Lung (tissue), 12 donors: ENCODE measurements around the gene C11orf21. TPM values are rescaled to one million over a fixed set of nuclear protein-coding genes. Genes with fewer than 3 reads are reported as not detected.

Source experiments
- ATAC-seq: fragments of 200-7000 bp; cut with Tn5 transposase; one replicate; pipeline ENCODE4 v1.9.1; 2020; ENCODE audit warnings: moderate number of reproducible peaks; ENCODE audit not compliant: insufficient read depth, low FRiP score
- DNase-seq, 3 donors: peaks; one replicate each; pipeline ENCODE4 v3.0.0-alpha.2; 2013 to 2017
- H3K27ac ChIP-seq, 2 donors: one replicate each; pipeline ENCODE4 v1.5.1; 2013; ENCODE audit warnings: mild to moderate bottlenecking in 2 of 2, moderate library complexity in 2 of 2, control low read depth in 1 of 2, inconsistent platforms in 1 of 2, low read depth in 1 of 2, low read length in 1 of 2
- H3K27me3 ChIP-seq, 3 donors: one replicate each; pipeline ENCODE4 v1.5.1; 2013; ENCODE audit warnings: low read length in 2 of 3; ENCODE audit not compliant: control insufficient read depth in 3 of 3, insufficient read depth in 3 of 3
- H3K36me3 ChIP-seq, 4 donors: one replicate each; pipeline ENCODE4 v1.5.1; 2013; ENCODE audit warnings: low read length in 4 of 4, mild to moderate bottlenecking in 1 of 4, moderate library complexity in 1 of 4; ENCODE audit not compliant: control insufficient read depth in 4 of 4, insufficient read depth in 4 of 4
- H3K4me1 ChIP-seq, 5 donors: one replicate each; pipeline ENCODE4 v1.5.1; 2013; ENCODE audit warnings: low read length in 5 of 5, mild to moderate bottlenecking in 2 of 5, moderate library complexity in 1 of 5; ENCODE audit not compliant: control insufficient read depth in 5 of 5, insufficient read depth in 5 of 5
- H3K4me3 ChIP-seq: one replicate; pipeline ENCODE4 v1.5.1; 2013; ENCODE audit warnings: mild to moderate bottlenecking, control low read depth, moderate library complexity
- H3K9ac ChIP-seq, 2 donors: one replicate each; pipeline ENCODE4 v1.5.1; 2013; ENCODE audit warnings: low read length in 2 of 2, control low read depth in 1 of 2; ENCODE audit not compliant: insufficient read depth in 1 of 2
- H3K9me3 ChIP-seq, 4 donors: one replicate each; pipeline ENCODE4 v1.5.1; 2013; ENCODE audit warnings: low read length in 3 of 4, mild to moderate bottlenecking in 1 of 4, moderate library complexity in 1 of 4; ENCODE audit not compliant: control insufficient read depth in 4 of 4, insufficient read depth in 3 of 4
- WGBS, 2 donors: extraction: QIAGEN DNeasy Blood & Tissue Kit; methylation state at CpG; one replicate each; pipeline ENCODE4 v1.1.7; 2013; 5-methylcytosine and 5-hydroxymethylcytosine counted together
- polyA plus RNA-seq, 2 donors: library from polyadenylated mRNA; stranded (reverse); fragments of 200-250 nt; gene quantifications; one replicate each; pipeline ENCODE4 v1.2.1, GENCODE V29; 2013
- total RNA-seq, 2 donors: library from RNA; depleted of rRNA in 1 of 2; stranded (reverse); fragments of >200 nt in 1 of 2; gene quantifications; one replicate each; pipeline ENCODE4 v1.2.1, GENCODE V29; 2014 to 2021
- TF ChIP-seq, protein P1 (sequence below): IDR thresholded peaks from 2 replicates; pipeline ENCODE4 v1.5.1; 2012; ENCODE audit warnings: mild to moderate bottlenecking; ENCODE audit errors: control extremely low read depth, extremely low read depth
- donor health status: control.
- donor health status: control.
- donor health status: Bipolar disorder and iron deficiency.
- donor health status: healthy.
- donor health status: DM: yes; HTN: yes; CAD: no.

C11orf21 gene
- total and polyA plus RNA-seq, 4 donors, result 3.4 to 6.0 (median 4.8) TPM

DNA sequence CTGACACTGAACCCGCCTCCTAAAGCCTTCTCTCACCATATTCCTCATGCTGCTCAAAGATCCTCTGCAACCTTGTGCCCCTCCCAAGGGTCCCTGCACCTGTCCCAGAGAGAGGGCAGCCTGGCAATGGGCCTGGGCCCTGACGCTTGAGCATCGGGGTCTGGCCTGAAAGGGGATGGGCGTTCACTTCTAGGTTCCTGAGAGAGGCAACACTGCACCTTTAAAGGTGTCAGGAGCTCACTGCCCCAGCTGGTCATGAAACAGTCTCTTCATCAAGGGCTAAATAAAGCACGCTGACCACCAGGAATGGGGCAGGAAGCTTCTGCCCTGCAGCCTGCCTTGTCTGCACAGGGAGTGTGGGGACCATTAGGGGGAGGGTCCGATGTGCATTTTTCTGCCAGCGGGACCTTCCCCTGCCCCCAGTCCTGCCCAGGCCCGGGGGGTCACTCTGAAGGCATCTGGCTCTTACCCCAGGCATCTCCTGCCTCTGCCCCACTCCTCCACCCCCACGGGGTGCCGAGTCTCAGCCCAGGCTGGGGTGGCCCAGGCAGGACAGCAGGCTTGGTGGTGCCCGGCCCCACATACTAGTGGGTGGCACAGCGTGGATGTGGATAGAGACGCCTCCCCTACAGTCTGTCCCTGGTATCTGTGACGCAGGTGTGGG, 3.5 kb downstream of the C11orf21 start:
- Histone ChIP-seq H3K4me3 (no peak overlapping the region), H3K27me3 (no peaks in the 10 kb centered on the region), H3K27ac (no peak overlapping the region), H3K4me1 (peaks cover 0 to 12% (median 5%) of the 10 kb centered on the region in 5 donors), H3K9me3 (no peaks in the 10 kb centered on the region), H3K9ac (no peak overlapping the region), H3K36me3 (no peaks in the 10 kb centered on the region)
- ATAC-seq (no peak), DNase-seq (peak in 1 of 3 donors; percentile 11)
- 86% methylated on average over 14 of the region's 14 CpGs for WGBS, 2 donors
- TF ChIP-seq, protein P1, sequence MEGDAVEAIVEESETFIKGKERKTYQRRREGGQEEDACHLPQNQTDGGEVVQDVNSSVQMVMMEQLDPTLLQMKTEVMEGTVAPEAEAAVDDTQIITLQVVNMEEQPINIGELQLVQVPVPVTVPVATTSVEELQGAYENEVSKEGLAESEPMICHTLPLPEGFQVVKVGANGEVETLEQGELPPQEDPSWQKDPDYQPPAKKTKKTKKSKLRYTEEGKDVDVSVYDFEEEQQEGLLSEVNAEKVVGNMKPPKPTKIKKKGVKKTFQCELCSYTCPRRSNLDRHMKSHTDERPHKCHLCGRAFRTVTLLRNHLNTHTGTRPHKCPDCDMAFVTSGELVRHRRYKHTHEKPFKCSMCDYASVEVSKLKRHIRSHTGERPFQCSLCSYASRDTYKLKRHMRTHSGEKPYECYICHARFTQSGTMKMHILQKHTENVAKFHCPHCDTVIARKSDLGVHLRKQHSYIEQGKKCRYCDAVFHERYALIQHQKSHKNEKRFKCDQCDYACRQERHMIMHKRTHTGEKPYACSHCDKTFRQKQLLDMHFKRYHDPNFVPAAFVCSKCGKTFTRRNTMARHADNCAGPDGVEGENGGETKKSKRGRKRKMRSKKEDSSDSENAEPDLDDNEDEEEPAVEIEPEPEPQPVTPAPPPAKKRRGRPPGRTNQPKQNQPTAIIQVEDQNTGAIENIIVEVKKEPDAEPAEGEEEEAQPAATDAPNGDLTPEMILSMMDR, result no peak

DNA sequence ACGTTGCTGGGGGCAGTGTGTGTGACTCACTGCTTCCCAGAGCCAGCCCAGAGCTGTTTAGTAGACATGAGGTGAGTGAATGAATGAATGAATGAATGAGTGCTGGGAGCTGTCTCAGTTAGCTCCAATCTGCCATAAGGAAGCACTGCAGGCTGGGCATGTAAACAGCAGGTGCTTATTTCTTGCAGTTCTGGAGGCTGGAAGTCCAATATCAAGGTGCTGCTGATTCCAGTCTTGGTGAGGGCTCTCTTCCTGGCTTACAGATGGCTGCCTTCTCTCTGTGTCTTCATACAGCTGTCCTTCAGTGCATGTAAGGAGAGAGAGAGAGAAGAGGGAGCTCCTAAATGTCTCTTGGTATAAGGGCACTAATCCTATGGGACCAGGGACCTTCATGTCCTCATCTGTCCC, 4.1 kb downstream of the C11orf21 start:
- H3K36me3 ChIP-seq, result no peaks in the 10 kb centered on the region
- no peak overlapping the region for H3K4me3 ChIP-seq
- ATAC-seq (no peak), DNase-seq (no peak)
- TF ChIP-seq, protein P1, result no peak
- peaks cover 0 to 6% (median under 1%) of the 10 kb centered on the region in 5 donors for H3K4me1 ChIP-seq
- no peak overlapping the region for H3K27ac ChIP-seq
- no peaks in the 10 kb centered on the region for H3K27me3 ChIP-seq
- no peaks in the 10 kb centered on the region for H3K9me3 ChIP-seq
- WGBS, 2 donors, result 68 to 96% methylated on average over 1 of the region's 1 CpG
- H3K9ac ChIP-seq, result no peak overlapping the region

DNA sequence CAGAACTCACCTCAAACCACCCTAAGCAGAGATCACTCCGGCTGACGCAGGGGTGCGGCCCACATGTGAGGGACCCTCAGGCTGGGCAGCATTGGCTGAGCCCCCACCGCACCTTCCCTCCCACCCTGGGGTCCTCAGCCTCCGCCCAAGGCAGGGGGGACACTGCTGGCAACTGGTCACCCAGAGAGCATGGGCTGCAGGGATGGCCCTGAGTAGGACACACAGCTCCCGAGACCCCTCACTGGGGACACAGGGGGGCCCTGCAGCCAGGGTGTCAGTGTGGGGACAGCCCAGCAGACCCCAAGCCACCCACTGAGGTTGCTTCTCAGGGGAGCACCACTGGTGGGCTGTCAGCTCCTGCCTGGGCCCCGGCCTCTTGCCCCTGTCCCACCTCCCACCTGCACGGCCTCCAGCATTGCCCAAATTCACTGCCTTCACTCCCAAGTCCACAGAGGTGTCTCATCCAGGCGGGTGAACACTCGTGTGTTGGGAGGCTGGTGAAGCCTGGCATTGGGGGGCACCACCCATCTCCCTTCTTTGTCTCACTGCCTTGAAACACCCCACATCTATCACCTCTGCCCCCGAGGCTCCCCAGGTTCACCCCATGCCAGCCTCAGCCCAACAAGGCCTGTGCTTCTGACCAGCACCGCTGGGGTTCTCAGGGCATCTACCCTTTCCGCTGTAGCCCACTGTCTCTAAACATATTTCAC, 4.7 kb downstream of the C11orf21 start:
- H3K27me3 ChIP-seq, result no peaks in the 10 kb centered on the region
- H3K9ac ChIP-seq, result no peak overlapping the region
- ATAC-seq (no peak), DNase-seq (no peak)
- no peaks in the 10 kb centered on the region for H3K9me3 ChIP-seq
- WGBS, 2 donors, result 95 to 97% methylated on average over 13 of the region's 13 CpGs
- H3K36me3 ChIP-seq, result no peaks in the 10 kb centered on the region
- no peak overlapping the region for H3K4me3 ChIP-seq
- peaks cover 0 to 4% (median 0%) of the 10 kb centered on the region in 5 donors for H3K4me1 ChIP-seq
- no peak overlapping the region for H3K27ac ChIP-seq
- TF ChIP-seq, protein P1, result no peak
